Pancreas (tissue), 10 donors: Measurements from ENCODE around the gene SYDE2. TPM values are rescaled to one million over a fixed set of nuclear protein-coding genes. Genes with fewer than 3 reads are reported as not detected.

Experiments
- ATAC-seq, 4 donors: fragments of 200-7000 bp; cut with Tn5 transposase; one replicate each; pipeline versions ENCODE4 v1.8.0 to v1.9.1; 2020; ENCODE audit warnings: mild to moderate bottlenecking in 4 of 4, moderate library complexity in 4 of 4
- DNase-seq, 6 donors: peaks; one replicate each; pipeline ENCODE4 v3.0.0-alpha.2; 2020
- FAIRE-seq: peaks from 2 replicates; lab custom pipeline; 2012; peaks lifted over from hg19 to GRCh38; lab: Jason Lieb, UNC
- H3K27ac ChIP-seq, 4 donors: fragments of 200-600 bp; sonication (generic); 1 replicate in 3 of 4; 2 replicates in 1 of 4; pipeline versions ENCODE4 v1.5.0 to v1.8.0; 2020
- H3K27me3 ChIP-seq, 4 donors: fragments of 200-600 bp; one replicate each; pipeline ENCODE4 v1.8.0; 2021
- H3K36me3 ChIP-seq, 3 donors: fragments of 200-600 bp; sonication (generic) in 1 of 3; one replicate each; pipeline versions ENCODE4 v1.5.0 to v1.8.0; 2020 to 2021
- H3K4me1 ChIP-seq, 3 donors: fragments of 200-600 bp; one replicate each; pipeline ENCODE4 v1.8.0; 2021
- H3K4me3 ChIP-seq, 4 donors: fragments of 200-600 bp; sonication (generic) in 2 of 4; one replicate each; pipeline versions ENCODE4 v1.5.0 to v1.8.0; 2020 to 2021
- H3K9me3 ChIP-seq, 4 donors: fragments of 200-600 bp; one replicate each; pipeline ENCODE4 v1.8.0; 2021
- WGBS, 2 donors: extraction: QIAGEN DNeasy Blood & Tissue Kit; methylation state at CpG; one replicate each; pipeline ENCODE4 v1.1.7; 2013; 5-methylcytosine and 5-hydroxymethylcytosine counted together
- intact Hi-C, 3 donors: fragments of 100-400 bp; cut with DNase I; formaldehyde crosslinking; loops; one replicate each; pipeline versions ENCODE4 v1.11.1 to v1.14.2; 2022
- polyA plus RNA-seq, 2 donors: library from polyadenylated mRNA; stranded (reverse); fragments of 200-250 nt; gene quantifications; one replicate each; pipeline ENCODE4 v1.2.3, GENCODE V29; 2013
- total RNA-seq, 6 donors: library from RNA; stranded (reverse); fragmentation: NEBNext Ultra II Directional in 4 of 6; extraction: Animal tissue kit (Norgen Biotek cat#: 25700) in 4 of 6; gene quantifications; one replicate each; pipeline versions ENCODE4 v1.2.1 to v1.2.4, GENCODE V29; 2021 to 2023
- TF ChIP-seq, protein P1 (sequence below), 4 donors: fragments of 200-600 bp; sonication (generic) in 3 of 4; IDR thresholded peaks; one replicate each; pipeline versions ENCODE4 v1.5.0 to v1.8.0; 2021; ENCODE audit warnings: antibody characterized with exemption in 4 of 4
- donor health status: healthy with polysubstance abuse.
- donor health status: DM: no; HTN: no; CAD: no; lungs with moderate emphysema.
- donor health status: DM: no; HTN: no; CAD: no.
- donor health status: control.
- donor health status: control.
- donor health status: Bipolar disorder and iron deficiency.
- donor health status: DM: yes; HTN: yes; CAD: no.
- donor health status: DM: no; HTN: no; CAD: no.
- donor health status: DM: no; HTN: no; CAD: no.
- donor health status: DM: yes; HTN: yes; CAD: no.

Gene SYDE2
- total and polyA plus RNA-seq, 8 donors: 1.3 to 6.6 (median 5.1) TPM

DNA sequence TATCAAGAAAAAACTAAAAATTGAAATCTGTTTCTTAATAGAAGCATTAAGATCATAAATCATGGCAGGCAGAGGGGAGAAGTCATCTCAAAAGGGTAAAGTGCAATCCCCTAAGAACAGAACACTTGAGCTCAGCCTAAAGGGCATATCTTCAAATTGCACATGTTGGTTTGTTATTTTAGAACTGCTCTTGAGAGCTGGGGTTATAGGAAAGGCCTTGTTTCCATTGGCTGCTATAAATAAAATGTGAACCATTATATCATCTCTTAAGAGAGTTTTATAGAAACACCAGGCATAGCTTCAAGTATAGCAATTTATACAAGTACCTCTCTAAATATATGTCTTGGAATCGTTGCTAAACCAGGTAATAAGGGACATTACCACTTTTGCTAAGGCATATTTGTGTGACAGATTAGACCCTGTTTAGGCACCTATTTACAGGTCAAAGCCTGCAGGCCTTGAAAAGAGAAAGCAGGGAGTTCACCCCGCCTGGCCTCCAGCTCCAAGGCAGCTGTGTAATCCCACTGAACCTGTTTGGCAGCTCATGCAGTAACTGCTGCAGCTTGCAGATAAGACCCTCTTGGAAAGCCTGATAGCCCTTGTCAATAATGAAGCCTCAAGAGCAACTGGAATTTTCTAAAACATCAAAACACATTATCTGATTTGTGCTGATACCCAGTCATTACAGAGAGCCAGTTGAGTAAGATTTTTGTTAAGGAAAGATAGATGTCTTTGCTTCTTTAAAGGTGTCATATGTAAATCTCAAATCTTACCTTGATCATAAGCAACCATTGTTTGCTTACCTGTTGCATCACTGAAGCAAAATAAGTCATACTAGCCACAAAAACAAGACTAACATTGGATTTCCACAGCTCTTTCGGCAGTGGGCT lies 24.2 kb upstream of the SYDE2 start:
- FAIRE-seq (peak; percentile 70), ATAC-seq (peak; percentile 85 to 93 (median 92)), DNase-seq (peak; percentile 66 to 92 (median 75))
- H3K4me3 ChIP-seq: no peak overlapping the region
- H3K27ac ChIP-seq: peak overlapping the region; percentile 47 to 88 (median 67)
- peaks cover 27 to 37% (median 36%) of the 10 kb centered on the region in 3 donors for H3K4me1 ChIP-seq
- TF ChIP-seq, protein P1, sequence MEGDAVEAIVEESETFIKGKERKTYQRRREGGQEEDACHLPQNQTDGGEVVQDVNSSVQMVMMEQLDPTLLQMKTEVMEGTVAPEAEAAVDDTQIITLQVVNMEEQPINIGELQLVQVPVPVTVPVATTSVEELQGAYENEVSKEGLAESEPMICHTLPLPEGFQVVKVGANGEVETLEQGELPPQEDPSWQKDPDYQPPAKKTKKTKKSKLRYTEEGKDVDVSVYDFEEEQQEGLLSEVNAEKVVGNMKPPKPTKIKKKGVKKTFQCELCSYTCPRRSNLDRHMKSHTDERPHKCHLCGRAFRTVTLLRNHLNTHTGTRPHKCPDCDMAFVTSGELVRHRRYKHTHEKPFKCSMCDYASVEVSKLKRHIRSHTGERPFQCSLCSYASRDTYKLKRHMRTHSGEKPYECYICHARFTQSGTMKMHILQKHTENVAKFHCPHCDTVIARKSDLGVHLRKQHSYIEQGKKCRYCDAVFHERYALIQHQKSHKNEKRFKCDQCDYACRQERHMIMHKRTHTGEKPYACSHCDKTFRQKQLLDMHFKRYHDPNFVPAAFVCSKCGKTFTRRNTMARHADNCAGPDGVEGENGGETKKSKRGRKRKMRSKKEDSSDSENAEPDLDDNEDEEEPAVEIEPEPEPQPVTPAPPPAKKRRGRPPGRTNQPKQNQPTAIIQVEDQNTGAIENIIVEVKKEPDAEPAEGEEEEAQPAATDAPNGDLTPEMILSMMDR (IDR thresholded peaks at IDR 0.05): no peak
- WGBS, 2 donors: 12 to 14% methylated on average over 3 of the region's 3 CpGs
- intact Hi-C loops: no loop called here
- no peaks in the 10 kb centered on the region for H3K27me3 ChIP-seq
- no peaks in the 10 kb centered on the region for H3K9me3 ChIP-seq
- H3K36me3 ChIP-seq: no peaks in the 10 kb centered on the region

DNA sequence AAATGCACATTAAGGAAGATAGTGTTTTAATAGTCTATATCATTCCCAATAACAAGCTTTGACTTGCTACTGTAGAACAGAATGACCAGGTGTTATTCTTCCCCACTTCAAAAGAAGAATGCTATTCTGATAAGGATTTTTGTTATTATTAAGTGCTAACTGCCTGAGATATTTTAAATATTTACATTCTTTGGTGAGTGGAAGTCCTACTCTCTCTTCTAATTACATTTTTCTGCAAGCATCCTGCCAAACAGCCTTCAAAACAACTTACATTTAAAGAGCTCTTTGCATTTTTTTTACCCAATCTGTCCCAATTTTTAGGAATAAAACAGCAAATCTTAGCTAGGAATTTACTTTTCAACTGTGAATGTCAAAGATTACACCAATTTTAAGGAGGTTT lies 23.5 kb upstream of the SYDE2 start:
- FAIRE-seq (no peak), ATAC-seq (peak in 1 of 4 donors; percentile 7), DNase-seq (no peak)
- no peaks in the 10 kb centered on the region for H3K36me3 ChIP-seq
- peaks cover 27 to 37% (median 36%) of the 10 kb centered on the region in 3 donors for H3K4me1 ChIP-seq
- H3K27me3 ChIP-seq: no peaks in the 10 kb centered on the region
- H3K27ac ChIP-seq: peak overlapping the region in 3 of 4 donors; percentile 53 to 88 (median 81)
- no peaks in the 10 kb centered on the region for H3K9me3 ChIP-seq
- H3K4me3 ChIP-seq: no peak overlapping the region
- intact Hi-C loops: no loop called here
- TF ChIP-seq, protein P1 (IDR thresholded peaks at IDR 0.05): no peak

DNA sequence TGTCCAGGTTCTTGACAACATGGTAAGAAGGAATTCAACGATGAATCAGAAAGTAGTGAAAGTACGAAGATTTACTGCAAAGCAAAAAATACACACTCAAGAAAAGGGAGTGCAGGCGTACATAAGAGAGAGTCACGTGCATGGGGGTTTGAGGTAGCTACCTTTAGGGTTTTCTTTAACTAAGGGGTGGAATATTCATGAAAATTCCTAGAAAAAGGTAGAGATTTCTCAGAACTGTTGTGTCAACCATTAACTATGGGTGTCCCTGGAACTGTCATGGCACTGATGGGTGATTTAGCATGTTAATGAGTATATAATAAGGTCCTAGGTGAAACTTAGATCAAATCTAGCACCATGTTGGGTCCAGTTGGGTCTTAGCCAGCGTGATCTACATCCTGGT lies 22.5 kb upstream of the SYDE2 start:
- Histone ChIP-seq H3K27me3 (no peaks in the 10 kb centered on the region), H3K36me3 (no peaks in the 10 kb centered on the region), H3K4me3 (no peak overlapping the region), H3K9me3 (no peaks in the 10 kb centered on the region), H3K4me1 (peaks cover 27 to 37% (median 32%) of the 10 kb centered on the region in 3 donors), H3K27ac (peak overlapping the region in 1 of 4 donors; percentile 88)
- 53 to 68% methylated on average over 5 of the region's 5 CpGs for WGBS, 2 donors
- TF ChIP-seq, protein P1 (IDR thresholded peaks at IDR 0.05): no peak
- no peak for FAIRE-seq
- ATAC-seq: peak in 1 of 4 donors; percentile 3
- no peak for DNase-seq
- intact Hi-C loops: no loop called here

DNA sequence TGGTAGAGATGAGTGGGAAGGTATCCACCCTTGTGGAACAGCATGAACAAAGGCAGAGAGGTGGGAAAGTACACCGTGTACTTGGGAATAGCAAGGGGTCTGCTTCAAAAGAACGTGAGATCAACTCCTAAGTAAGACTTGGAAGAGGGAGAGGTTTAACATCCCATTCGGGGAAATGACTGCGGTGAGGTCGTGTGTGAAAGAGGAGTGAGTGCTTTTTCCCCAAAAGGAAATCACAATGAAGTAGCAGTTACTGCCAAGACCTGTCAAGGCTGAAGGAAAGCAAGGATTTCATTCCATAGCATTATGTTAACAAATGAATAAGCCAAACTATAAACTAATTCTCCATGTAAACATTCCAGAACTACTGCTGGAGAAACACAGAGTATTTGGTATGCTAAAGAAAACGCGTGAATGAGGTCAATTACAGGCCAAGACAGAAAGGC lies 20.0 kb upstream of the SYDE2 start:
- WGBS, 2 donors: 49% methylated on average over 7 of the region's 7 CpGs
- peaks cover 16 to 26% (median 26%) of the 10 kb centered on the region in 3 donors for H3K4me1 ChIP-seq
- FAIRE-seq: no peak

More for the DNA sequence above, 20.0 kb upstream of the SYDE2 start:
- Histone ChIP-seq H3K36me3 (no peaks in the 10 kb centered on the region), H3K4me3 (no peak overlapping the region), H3K27me3 (no peaks in the 10 kb centered on the region), H3K9me3 (no peaks in the 10 kb centered on the region), H3K27ac (no peak overlapping the region)
- TF ChIP-seq, protein P1 (IDR thresholded peaks at IDR 0.05): no peak
- ATAC-seq (no peak), DNase-seq (no peak)
- intact Hi-C loops: no loop called here
